HL-60 (cell line): ENCODE measurements around the gene PRKCG.

ENCODE experiments used
- REST ChIP-seq: IDR thresholded peaks from 2 replicates; pipeline ENCODE4 v1.6.1; 2012; ENCODE audit warnings: low read depth; ENCODE audit not compliant: insufficient replicate concordance
- TF ChIP-seq, protein P1 (sequence below): IDR thresholded peaks from one replicate; pipeline ENCODE4 v1.5.1; 2011; ENCODE audit warnings: low read length, control low read depth, inconsistent platforms; ENCODE audit not compliant: insufficient read depth

- TF ChIP-seq, protein P1, sequence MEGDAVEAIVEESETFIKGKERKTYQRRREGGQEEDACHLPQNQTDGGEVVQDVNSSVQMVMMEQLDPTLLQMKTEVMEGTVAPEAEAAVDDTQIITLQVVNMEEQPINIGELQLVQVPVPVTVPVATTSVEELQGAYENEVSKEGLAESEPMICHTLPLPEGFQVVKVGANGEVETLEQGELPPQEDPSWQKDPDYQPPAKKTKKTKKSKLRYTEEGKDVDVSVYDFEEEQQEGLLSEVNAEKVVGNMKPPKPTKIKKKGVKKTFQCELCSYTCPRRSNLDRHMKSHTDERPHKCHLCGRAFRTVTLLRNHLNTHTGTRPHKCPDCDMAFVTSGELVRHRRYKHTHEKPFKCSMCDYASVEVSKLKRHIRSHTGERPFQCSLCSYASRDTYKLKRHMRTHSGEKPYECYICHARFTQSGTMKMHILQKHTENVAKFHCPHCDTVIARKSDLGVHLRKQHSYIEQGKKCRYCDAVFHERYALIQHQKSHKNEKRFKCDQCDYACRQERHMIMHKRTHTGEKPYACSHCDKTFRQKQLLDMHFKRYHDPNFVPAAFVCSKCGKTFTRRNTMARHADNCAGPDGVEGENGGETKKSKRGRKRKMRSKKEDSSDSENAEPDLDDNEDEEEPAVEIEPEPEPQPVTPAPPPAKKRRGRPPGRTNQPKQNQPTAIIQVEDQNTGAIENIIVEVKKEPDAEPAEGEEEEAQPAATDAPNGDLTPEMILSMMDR, result no peak
- no peak for TF ChIP-seq REST
These were observed 32.7 kb upstream of the PRKCG start for GRCh38 chr19:53849237-53849676.
